Omental fat pad (tissue), 4 donors: ENCODE data around the gene EXPH5. TPM values are rescaled to one million over a fixed set of nuclear protein-coding genes. Genes with fewer than 3 reads are reported as not detected.

Experiments
- ATAC-seq: fragments of 150-250 bp; one replicate; pipeline ENCODE4 v1.9.1; 2016; ENCODE audit warnings: mild to moderate bottlenecking, moderate library complexity; ENCODE audit not compliant: low FRiP score
- DNase-seq: peaks from one replicate; pipeline ENCODE4 v3.0.0-alpha.2; 2019; ENCODE audit warnings: low spot score
- CTCF ChIP-seq, 3 donors: fragments of 450-650 bp; IDR thresholded peaks; one replicate each; pipeline ENCODE4 v1.5.1; 2016 to 2017; ENCODE audit warnings: antibody characterized with exemption in 3 of 3, mild to moderate bottlenecking in 3 of 3, moderate library complexity in 2 of 3
- total RNA-seq, 4 donors: library from RNA; depleted of rRNA; stranded (reverse); fragments of >200 nt; gene quantifications; one replicate each; pipeline ENCODE4 v1.1.0, GENCODE V29; 2016

Gene EXPH5
- total RNA-seq, 4 donors from 2014 or later = 0.32 to 1.8 (median 0.71) TPM

GRCh38 chr11:108562746-108563581 is 30.6 kb downstream of the EXPH5 start:
- DNase-seq = no peak
- TF ChIP-seq CTCF (IDR thresholded peaks at IDR 0.05) = no peak
- ATAC-seq = no peak

GRCh38 chr11:108561535-108561991 is 32.0 kb downstream of the EXPH5 start:
- DNase-seq (no peak), ATAC-seq (no peak)
- TF ChIP-seq CTCF (IDR thresholded peaks at IDR 0.05) = no peak

GRCh38 chr11:108559904-108560303 is 33.7 kb downstream of the EXPH5 start:
- ATAC-seq = no peak
- no peak for TF ChIP-seq CTCF (IDR thresholded peaks at IDR 0.05)

GRCh38 chr11:108559340-108559739 is 34.2 kb downstream of the EXPH5 start:
- no peak for TF ChIP-seq CTCF (IDR thresholded peaks at IDR 0.05)
- ATAC-seq (no peak), DNase-seq (no peak)

More at GRCh38 chr11:108559904-108560303, 33.7 kb downstream of the EXPH5 start:
- no peak for DNase-seq

- ATAC-seq (no peak), DNase-seq (no peak)
- TF ChIP-seq CTCF (IDR thresholded peaks at IDR 0.05) = no peak
Measured at GRCh38 chr11:108558222-108558621, 35.3 kb downstream of the EXPH5 start.

- no peak for ATAC-seq
- no peak for TF ChIP-seq CTCF (IDR thresholded peaks at IDR 0.05)
- DNase-seq = no peak
Measured at GRCh38 chr11:108556019-108556418, 37.5 kb downstream of the EXPH5 start.
